GM21360 (cell line): ENCODE results near the gene GUCY2C.

Experiments used
- ATAC-seq: cut with Tn5 transposase; IDR thresholded peaks from one replicate; pipeline ENCODE4 v1.9.1; 2021; ENCODE audit warnings: mild to moderate bottlenecking, moderate library complexity; ENCODE audit not compliant: unreplicated experiment

GUCY2C gene

DNA sequence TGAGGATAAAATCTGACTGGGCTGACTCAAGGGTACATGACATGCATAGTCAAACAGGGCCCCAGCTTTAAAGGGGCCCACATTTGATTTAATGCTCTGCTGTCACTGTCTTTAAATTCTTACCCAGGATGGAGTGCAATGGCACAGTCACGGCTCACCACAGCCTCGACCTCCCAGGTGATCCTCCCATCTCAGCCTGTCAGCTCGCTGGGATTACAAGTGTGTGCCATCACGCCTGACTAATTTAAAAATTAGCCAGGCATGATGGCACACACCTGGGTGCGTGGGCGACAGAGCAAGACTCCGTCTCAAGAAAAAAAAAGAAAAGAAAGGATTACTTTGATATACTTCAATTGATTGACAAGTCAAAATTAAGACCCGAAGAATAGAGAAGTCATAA is 119.5 kb downstream of the GUCY2C start:
- no peak for ATAC-seq

DNA sequence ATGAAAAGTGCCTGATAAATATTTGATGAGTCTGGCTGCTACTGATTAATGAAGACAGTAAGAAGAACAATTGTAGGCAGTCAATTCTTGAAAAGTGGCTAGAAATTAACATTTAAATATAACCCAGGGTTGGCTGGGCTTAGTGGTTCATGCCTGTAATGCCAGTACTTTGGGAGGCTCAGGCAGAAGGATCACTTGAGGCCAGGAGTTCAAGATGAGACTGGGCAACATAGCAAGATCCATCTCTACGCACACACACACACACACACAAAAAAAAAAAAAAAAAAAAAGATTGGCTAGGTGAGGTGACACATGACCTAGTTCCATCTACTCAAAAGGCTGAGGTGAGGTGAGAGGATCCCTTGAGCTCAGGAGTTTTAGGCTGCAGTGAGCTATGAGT is 120.8 kb downstream of the GUCY2C start:
- ATAC-seq, result no peak

DNA sequence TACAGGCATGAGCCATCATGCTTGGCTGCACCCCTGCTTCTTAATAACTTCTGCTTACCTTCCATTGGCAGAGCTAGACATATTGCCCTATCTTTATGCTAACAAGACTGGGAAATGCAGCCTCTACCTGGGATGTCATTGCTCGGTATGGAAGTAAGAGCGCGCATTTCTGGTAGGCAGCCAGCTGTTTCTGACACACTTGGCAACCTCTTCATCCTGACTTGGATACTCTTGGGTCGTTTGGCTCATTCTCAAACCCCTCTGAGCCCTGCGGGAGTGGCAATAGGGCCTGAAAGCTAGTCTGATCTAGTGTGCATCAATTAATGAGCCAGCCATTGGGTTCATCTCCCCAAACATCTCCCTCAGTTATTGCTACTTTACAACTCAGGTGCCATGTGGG is 123.3 kb downstream of the GUCY2C start:
- no peak for ATAC-seq

DNA sequence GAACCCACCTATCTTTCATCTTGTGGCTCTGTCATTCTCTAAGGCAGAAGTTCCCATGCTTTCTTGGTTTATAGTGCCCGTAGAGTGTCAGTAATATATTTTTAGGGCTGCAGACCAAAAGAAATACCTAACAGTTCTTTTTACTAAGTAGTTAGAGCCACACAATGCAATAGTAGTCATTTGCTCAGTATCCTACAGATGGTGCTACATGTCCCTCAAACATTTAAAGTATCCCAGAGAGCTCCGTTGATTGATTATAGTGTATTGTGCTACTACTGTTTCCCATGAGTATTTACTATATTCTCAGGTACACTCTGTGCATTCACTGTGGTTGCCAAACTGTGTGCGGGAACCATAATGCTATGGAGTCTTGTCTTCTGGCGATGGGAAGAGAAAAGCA is 124.0 kb downstream of the GUCY2C start:
- no peak for ATAC-seq

DNA sequence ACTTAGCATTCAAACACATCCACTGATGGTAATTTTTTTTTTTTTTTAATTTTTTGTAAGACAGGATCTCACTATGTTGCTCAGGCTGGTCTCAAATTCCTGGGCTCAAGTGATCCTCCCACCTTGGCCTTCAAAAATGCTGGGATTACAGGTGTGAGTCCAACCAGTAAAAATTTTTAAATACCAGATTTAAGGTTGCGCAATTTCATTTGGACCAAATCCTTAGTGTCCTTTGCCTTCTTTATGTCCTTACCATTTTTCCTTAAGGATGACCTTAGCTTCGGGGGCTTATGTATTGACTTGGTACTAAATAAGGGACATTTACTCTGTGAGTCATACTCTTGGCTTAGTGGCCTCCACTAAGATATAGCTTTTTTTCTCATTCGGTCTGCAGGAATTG is 124.6 kb downstream of the GUCY2C start:
- ATAC-seq, result no peak

DNA sequence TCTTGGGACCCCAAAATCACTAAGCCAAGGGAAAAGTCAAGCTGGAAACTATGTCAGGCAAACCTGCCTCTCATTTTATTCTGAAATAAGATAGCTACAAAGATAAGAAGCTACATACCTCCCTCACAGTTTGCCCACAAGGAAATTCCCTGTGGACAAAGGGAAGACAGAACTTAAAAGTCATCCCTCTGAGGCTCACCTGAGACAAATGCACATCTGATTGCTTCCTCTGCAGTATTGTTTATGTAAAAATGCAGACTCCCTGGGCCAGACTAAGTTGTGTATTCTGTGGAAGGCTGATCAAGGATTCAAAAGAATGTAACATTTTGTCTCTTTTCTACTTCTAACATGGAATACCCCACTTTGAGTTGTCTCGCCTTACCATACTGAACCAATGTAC is 126.2 kb downstream of the GUCY2C start:
- ATAC-seq, result no peak

DNA sequence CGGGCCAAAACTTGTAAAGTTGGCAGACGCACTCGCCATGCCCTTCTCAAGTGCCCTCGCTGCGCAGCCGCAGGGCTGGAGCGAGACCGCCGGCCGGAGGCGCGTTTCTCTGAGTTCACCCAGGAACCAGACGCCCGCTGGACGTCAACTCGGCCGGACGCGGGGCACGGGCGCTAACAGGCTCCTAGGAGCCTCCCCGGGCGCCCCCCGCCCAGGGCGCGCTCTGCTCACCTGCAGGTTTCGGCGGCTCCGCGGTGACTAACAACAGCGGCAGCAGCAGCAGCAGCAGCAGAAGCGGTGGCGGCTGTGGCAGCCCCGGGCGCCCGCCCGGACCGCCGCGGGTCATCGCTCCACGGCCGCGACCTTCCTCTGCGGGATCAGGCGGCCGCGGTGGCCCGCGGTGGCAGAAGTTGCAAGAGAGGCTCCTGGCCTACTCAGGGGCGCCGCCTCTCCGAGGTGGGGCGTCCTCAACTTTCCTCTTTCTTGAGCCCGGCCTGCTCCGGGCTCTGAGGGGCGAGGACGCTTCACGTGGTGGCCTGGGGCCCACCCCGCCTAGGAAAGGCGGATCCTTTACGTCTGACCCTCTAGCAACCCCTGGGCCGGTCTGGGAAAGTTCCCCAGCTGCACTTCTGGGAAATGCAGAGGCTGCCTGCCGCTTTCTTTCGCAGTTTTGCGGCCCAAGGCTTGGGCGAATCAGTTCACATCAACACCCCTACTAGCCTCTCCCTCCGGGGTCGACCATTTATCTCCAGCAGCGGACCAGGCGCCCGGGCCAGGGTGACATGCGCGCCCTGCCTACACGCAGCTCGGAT is 128.8 kb downstream of the GUCY2C start, which contains the start of gene PLBD1:
PLBD1 (minus strand) TSS at position 533 of the 812 bp plus-strand sequence; CDS start at position 346, 187 bp downstream.
- ATAC-seq, result peak; percentile 57

DNA sequence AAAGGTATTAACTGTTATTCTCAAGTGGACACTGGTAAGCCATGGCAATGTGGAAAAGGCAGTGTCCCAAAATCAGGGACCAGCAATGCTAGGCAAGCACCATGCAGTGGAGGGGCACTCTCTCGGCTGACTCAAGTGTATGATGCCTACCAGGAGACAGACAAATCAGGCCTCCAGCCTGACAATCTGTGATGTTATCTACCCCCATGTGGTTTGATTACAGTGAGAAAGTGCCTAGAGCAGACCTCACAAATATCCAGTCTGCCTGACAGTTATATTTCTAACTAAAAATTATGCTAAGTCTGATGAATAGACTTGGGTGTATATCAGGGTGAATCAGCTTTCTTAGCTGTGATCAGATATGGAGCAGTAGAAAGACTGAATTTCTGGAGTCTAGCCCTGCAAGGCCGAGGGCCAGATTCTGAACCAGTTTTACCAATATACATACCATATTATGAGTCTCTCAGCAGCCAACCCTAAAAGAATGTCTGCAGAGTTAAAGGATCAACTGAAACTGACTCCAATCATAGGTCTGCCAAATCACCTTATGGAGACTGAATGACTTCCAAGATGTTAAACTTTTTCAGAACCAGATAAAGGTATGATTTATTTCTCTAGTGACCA is 132.0 kb downstream of the GUCY2C start:
- no peak for ATAC-seq

DNA sequence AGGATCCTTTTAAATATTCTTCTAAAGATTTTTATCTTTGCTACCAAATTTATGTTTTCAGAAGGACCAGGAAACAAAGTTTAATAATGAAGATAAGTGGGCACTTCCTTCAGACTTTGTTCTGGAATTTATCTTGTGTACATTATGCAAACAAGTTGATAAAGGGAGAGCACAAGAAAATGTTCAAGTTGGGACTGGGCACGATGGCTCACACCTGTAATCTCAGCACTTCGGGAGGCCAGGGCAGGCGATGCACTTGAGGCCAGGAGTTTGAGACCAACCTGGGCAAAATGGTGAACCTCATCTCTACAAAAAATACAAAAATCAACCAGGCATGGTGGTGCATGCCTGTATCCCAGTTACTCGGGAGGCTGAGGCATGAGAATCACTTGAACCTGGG is 133.4 kb downstream of the GUCY2C start:
- no peak for ATAC-seq
